D721Med (cell line): ENCODE results near the gene SBSN.
A peak's percentile ranks its signal among the peaks of the same experiment; 100 is the strongest.

Experiments used
- DNase-seq: peaks from one replicate; pipeline ENCODE4 v3.0.0; 2011; ENCODE audit warnings: low spot score; ENCODE audit not compliant: insufficient read length
- FAIRE-seq: peaks from 2 replicates; lab custom pipeline; 2011; peaks lifted over from hg19 to GRCh38; lab: Jason Lieb, UNC
- CTCF ChIP-seq: IDR thresholded peaks from 2 replicates; pipeline ENCODE4 v1.5.1; 2012; ENCODE audit warnings: mild to moderate bottlenecking, control low read depth; ENCODE audit not compliant: insufficient read depth; ENCODE audit errors: missing control alignments

SBSN gene

GRCh38 chr19:35553385-35554000 lies 25.4 kb upstream of the SBSN start:
- no peak for DNase-seq
- FAIRE-seq: no peak
- no peak for TF ChIP-seq CTCF

- no peak for TF ChIP-seq CTCF
- DNase-seq (no peak), FAIRE-seq (no peak)
Measured at GRCh38 chr19:35552534-35553384, 24.6 kb upstream of the SBSN start.

- no peak for FAIRE-seq
- DNase-seq: no peak
- TF ChIP-seq CTCF: no peak
Measured at GRCh38 chr19:35551091-35551810, 23.1 kb upstream of the SBSN start.

GRCh38 chr19:35549879-35550523 lies 21.9 kb upstream of the SBSN start:
- DNase-seq (no peak), FAIRE-seq (no peak)
- no peak for TF ChIP-seq CTCF

- TF ChIP-seq CTCF: peak; percentile 73
- peak; percentile 96 for DNase-seq
- FAIRE-seq: no peak
Measured at GRCh38 chr19:35549174-35549788, 21.2 kb upstream of the SBSN start.

GRCh38 chr19:35546532-35546931 lies 18.4 kb upstream of the SBSN start:
- FAIRE-seq: no peak
- no peak for TF ChIP-seq CTCF
- DNase-seq: no peak
